Activated naive CD4-positive, alpha-beta T cell treated with anti-CD3 and anti-CD28 coated beads, Interleukin-2, amount 10 ng/mL, durations not matched to agents 7 days and 5 days (primary cell): ENCODE data around the gene CPLX1.
"Not testable (repeated sequence)": the region's sequence is repeated elsewhere in the genome, so short reads cannot be mapped to it uniquely, and the experiment has no call there.

Experiments
- CTCF ChIA-PET: fragments of 350-600 bp; sonication (Branson Sonifier 250); formaldehyde crosslinking; loops from one replicate; lab custom pipeline; 2021; ENCODE audit warnings: antibody characterized with exemption; lab: Charles Lee
- DNase-seq: peaks from one replicate; pipeline ENCODE4 v3.0.0-alpha.2; 2020
- H3K27ac Mint-ChIP-seq: one replicate; pipeline ENCODE4 v1.8.0; 2021; ENCODE audit warnings: mild to moderate bottlenecking, moderate library complexity, mixed read lengths
- H3K27me3 Mint-ChIP-seq: one replicate; pipeline ENCODE4 v1.8.0; 2021; ENCODE audit warnings: mild to moderate bottlenecking, mixed read lengths
- H3K36me3 Mint-ChIP-seq: one replicate; pipeline ENCODE4 v1.8.0; 2021; ENCODE audit warnings: mixed read lengths
- H3K4me1 Mint-ChIP-seq: one replicate; pipeline ENCODE4 v1.8.0; 2021; ENCODE audit warnings: mixed read lengths
- H3K4me3 Mint-ChIP-seq: one replicate; pipeline ENCODE4 v1.8.0; 2021; ENCODE audit warnings: mild to moderate bottlenecking, moderate library complexity, mixed read lengths
- H3K9me3 Mint-ChIP-seq: one replicate; pipeline ENCODE4 v1.8.0; 2021; ENCODE audit warnings: mixed read lengths

Gene CPLX1

DNA sequence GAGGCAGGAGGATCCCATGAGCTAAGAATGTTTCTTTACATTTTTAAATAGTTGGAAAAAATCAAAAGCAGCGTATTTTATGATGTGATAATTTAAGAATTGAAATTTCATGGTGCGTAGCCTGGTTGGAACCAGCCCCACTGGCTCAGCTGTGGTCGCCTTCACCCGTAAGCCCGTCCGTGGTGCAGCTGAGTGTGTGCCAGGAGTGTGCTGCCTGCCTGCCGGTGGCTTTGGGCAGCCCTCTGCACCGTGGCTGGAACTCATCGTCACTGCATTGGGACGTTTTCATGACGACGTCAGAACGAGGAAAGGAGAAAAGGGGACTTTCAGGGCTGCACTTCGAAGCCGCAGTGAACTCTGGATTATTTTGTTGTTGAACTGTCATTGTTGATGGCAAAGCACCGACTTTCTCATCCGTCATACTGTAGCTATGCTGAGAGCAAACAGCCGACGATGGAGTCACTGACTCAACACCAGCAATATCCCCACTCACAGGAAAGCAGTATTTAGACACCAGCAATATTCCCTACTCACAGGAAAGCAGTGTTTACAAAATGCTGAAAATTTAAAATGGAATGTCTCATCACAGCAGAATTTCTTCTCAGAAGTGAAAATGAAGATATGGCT lies 85.2 kb downstream of the CPLX1 start:
- peaks cover 4% of the 10 kb centered on the region for H3K4me1 Mint-ChIP-seq
- no peak overlapping the region for H3K4me3 Mint-ChIP-seq
- H3K9me3 Mint-ChIP-seq = no peaks in the 10 kb centered on the region
- DNase-seq = no peak
- H3K36me3 Mint-ChIP-seq = peaks cover 18% of the 10 kb centered on the region
- no peaks in the 10 kb centered on the region for H3K27me3 Mint-ChIP-seq
- H3K27ac Mint-ChIP-seq = no peak overlapping the region
- CTCF ChIA-PET = interaction anchor here (1.6 to 3.1 kb wide), 3 partner anchors 12 to 496 kb away, joined by 5 to 18 read pairs (median 5); partner anchors contain the start of gene IDUA

GRCh38 chr4:740011-740410 lies 85.9 kb downstream of the CPLX1 start:
- CTCF ChIA-PET = interaction anchor here (1.6 to 3.1 kb wide), 2 partner anchors 11 to 247 kb away, joined by 5 to 18 read pairs; partner anchors contain the start of gene IDUA
- Mint-ChIP-seq H3K27me3 (no peaks in the 10 kb centered on the region), H3K36me3 (peaks cover 24% of the 10 kb centered on the region), H3K9me3 (no peaks in the 10 kb centered on the region), H3K27ac (no peak overlapping the region), H3K4me3 (no peak overlapping the region), H3K4me1 (peaks cover 4% of the 10 kb centered on the region)
- DNase-seq = no peak

DNA sequence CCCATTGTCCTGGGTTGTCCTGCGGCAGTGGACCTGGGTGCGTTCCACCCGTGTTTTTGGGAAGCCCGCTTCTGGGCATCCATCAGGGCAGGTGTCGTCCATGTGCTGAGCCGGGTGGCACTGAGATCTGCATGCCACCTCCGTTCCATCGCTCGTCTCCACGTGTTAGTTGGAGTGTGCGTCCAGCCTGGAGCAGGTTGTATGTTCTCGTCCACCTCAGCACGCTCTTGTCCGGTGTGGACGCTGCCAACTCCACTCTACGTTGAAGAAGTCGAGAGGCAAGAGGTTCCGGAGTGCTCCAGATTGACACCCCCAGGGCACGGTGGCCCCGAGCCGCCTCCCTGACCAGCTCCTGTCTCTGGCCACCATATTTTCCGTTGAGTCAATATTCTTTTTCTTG lies 86.4 kb downstream of the CPLX1 start:
- Mint-ChIP-seq H3K4me3 (no peak overlapping the region), H3K27me3 (no peaks in the 10 kb centered on the region), H3K4me1 (peaks cover 4% of the 10 kb centered on the region), H3K36me3 (peaks cover 29% of the 10 kb centered on the region), H3K9me3 (no peaks in the 10 kb centered on the region), H3K27ac (no peak overlapping the region)
- no peak for DNase-seq
- CTCF ChIA-PET = no interaction called here

DNA sequence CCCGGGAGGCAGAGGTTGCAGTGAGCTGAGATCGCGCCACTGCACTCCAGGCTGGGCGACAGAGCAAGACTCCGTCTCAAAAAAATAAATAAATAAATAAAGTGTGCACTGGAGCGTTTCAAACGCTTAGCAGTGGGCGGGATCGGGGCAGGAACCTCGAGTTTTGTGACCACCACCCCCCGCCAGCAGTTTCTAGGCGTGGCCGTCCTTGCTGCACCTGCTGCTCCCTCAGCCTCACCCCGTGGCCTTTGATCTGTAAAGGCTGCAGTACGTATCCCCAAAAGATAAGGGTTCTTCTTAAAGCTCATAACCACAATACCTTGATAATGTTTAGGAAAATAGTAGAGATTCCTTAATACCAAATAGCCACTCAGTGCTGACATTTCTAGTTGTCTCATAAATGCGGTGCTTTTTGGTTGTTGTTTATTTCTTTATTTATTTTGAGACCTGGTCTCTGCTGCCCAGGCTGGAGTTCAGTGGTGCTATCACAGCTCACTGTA lies 87.1 kb downstream of the CPLX1 start:
- CTCF ChIA-PET = no interaction called here
- Mint-ChIP-seq H3K4me1 (peaks cover 2% of the 10 kb centered on the region), H3K9me3 (no peaks in the 10 kb centered on the region), H3K27me3 (no peaks in the 10 kb centered on the region), H3K4me3 (no peak overlapping the region), H3K36me3 (peaks cover 30% of the 10 kb centered on the region), H3K27ac (no peak overlapping the region)
- DNase-seq = no peak

DNA sequence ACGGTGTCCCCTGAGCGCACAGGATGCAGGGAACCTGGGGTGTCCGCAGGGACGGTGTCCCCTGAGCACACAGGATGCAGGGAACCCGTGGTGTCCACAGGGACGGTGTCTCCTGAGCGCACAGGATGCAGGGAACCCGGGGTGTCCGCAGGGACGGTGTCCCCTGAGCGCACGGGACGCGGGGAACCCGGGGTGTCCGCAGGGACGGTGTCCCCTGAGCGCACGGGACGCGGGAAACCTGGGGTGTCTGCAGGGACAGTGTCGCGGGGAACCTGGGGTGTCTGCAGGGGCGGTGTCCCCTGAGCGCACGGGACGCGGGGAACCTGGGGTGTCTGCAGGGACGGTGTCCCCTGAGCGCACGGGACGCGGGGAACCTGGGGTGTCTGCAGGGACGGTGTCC lies 89.4 kb downstream of the CPLX1 start:
- H3K4me1 Mint-ChIP-seq, H3K27ac Mint-ChIP-seq, H3K9me3 Mint-ChIP-seq, H3K4me3 Mint-ChIP-seq, CTCF ChIA-PET, H3K27me3 Mint-ChIP-seq, DNase-seq: not testable (repeated sequence)
- H3K36me3 Mint-ChIP-seq = peaks cover 33% of the 10 kb centered on the region

DNA sequence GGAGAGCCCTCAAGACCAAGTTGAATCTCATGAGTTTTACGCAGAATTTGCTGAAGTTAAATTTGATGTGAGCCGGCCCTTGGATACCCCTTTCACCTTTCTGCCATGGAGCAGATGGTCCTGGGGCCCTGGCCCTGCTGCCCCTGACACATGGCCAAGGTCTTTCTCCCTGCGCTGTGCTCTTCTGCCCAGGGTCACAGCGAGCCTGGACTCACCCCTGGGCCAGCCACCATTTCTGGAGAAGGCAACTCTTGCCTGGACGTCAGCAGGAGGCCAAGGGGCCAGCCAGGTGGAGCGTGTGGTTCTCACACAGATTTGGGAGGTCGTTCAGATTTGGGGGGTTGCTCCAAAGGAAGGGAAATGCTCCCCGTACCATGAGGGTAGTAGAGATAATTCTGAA lies 90.3 kb downstream of the CPLX1 start:
- DNase-seq = no peak
- no peaks in the 10 kb centered on the region for H3K9me3 Mint-ChIP-seq
- no peak overlapping the region for H3K4me3 Mint-ChIP-seq
- peaks cover 2% of the 10 kb centered on the region for H3K4me1 Mint-ChIP-seq
- CTCF ChIA-PET = no interaction called here
- peaks cover 36% of the 10 kb centered on the region for H3K36me3 Mint-ChIP-seq
- H3K27me3 Mint-ChIP-seq = no peaks in the 10 kb centered on the region
- H3K27ac Mint-ChIP-seq = no peak overlapping the region
